Upper lobe of right lung (tissue), 1 donor: ENCODE results near the gene ZC3H7A. TPM values are rescaled to one million over a fixed set of nuclear protein-coding genes. Genes with fewer than 3 reads are reported as not detected.
A peak's percentile ranks its signal among the peaks of the same experiment; 100 is the strongest.

ENCODE experiments used
- ATAC-seq: fragments of 200-7000 bp; cut with Tn5 transposase; one replicate; pipeline ENCODE4 v1.9.1; 2020; ENCODE audit warnings: mild to moderate bottlenecking, moderate library complexity
- DNase-seq: peaks from one replicate; pipeline ENCODE4 v3.0.0-alpha.2; 2020
- H3K27ac ChIP-seq: fragments of 200-600 bp; one replicate; pipeline ENCODE4 v1.8.0; 2022
- H3K27me3 ChIP-seq: fragments of 200-600 bp; one replicate; pipeline ENCODE4 v1.8.0; 2022; ENCODE audit warnings: mild to moderate bottlenecking
- H3K36me3 ChIP-seq: fragments of 200-600 bp; one replicate; pipeline ENCODE4 v1.8.0; 2022
- H3K4me1 ChIP-seq: fragments of 200-600 bp; one replicate; pipeline ENCODE4 v1.8.0; 2022
- H3K4me3 ChIP-seq: fragments of 200-600 bp; one replicate; pipeline ENCODE4 v1.8.0; 2022; ENCODE audit warnings: mild to moderate bottlenecking
- H3K9me3 ChIP-seq: fragments of 200-600 bp; one replicate; pipeline ENCODE4 v1.8.0; 2022
- CTCF ChIP-seq: fragments of 200-600 bp; IDR thresholded peaks from one replicate; pipeline ENCODE4 v1.8.0; 2022; ENCODE audit warnings: antibody characterized with exemption
- intact Hi-C: fragments of 100-400 bp; cut with DNase I; formaldehyde crosslinking; loops from one replicate; pipeline ENCODE4 v1.11.0; 2022
- long read RNA-seq: library from polyadenylated mRNA; unstranded; transcript quantifications from one replicate; pipeline ENCODE4 v2.0.0, GENCODE V29; 2021
- total RNA-seq: library from RNA; stranded (reverse); fragmentation: NEBNext Ultra II Directional; extraction: Animal tissue kit (Norgen Biotek cat#: 25700); gene quantifications from one replicate; pipeline ENCODE4 v1.2.1, GENCODE V29; 2021
- donor health status: DM: no; HTN: yes; CAD: no; lungs with severe emphysema.

ZC3H7A gene
- total RNA-seq: 71.2 TPM
- long read RNA-seq, transcript ZC3H7A-201 (23 exons, 3,825 nt): major isoform, 61 of 84 reads
- long read RNA-seq, partial matches to known transcripts: 6 of 84 reads
- long read RNA-seq, other reads (novel, unspliced or antisense): 15 of 84 reads

DNA sequence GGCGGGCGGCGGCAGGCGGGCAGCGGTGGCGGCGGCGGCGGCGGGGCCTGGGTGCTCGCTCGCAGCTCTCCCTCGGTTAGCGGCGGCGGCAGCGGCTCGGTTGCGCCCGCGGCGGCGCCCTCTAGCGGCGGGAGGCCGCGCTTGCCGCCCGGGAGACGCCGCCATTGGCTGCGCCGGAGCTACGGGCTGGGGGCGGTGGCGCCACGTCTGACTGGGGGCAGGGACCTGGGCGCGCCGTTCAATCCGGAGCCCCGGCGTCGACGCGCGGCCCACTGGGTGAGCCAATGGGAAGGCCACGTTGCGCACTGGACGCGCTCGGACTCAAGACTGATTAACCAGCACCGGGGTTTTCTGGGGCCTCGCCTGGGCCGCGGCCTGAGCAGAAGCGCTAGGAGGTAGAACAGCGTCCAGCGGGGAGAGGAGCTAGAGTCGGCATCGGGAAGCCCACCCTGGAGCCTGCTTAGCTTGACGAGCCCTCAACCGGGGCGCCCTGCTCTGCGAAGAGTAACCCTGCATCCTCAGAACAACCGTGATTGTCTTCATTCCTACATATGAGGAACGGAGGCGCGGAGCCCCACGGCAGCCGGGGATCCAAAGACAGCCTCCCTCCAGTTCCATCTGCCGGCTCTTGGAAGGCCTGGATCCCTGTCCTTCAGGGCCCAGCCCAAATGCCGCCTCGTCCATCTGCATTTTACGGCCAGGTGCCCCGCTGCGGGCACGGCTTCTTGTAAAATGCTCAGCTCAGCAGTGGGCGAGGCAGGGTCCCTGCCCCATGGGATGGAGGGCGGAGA, at the start of gene ZC3H7A:
ZC3H7A (minus strand) TSS at position 93 of the 791 bp plus-strand sequence. CDS start 14,904 bp downstream, outside the sequence.
- Histone ChIP-seq H3K4me3 (peak within 1 kb of the TSS; percentile 96), H3K4me1 (peaks cover 60% of the 10 kb centered on the region), H3K9me3 (no peaks in the 10 kb centered on the region), H3K27me3 (no peaks in the 10 kb centered on the region), H3K27ac (peak within 1 kb of the TSS; percentile 99), H3K36me3 (no peaks in the 10 kb centered on the region)
- TF ChIP-seq CTCF: peak; percentile 77
- peak; percentile 97 for ATAC-seq
- intact Hi-C loops: no loop called here
- DNase-seq: peak; percentile 99

DNA sequence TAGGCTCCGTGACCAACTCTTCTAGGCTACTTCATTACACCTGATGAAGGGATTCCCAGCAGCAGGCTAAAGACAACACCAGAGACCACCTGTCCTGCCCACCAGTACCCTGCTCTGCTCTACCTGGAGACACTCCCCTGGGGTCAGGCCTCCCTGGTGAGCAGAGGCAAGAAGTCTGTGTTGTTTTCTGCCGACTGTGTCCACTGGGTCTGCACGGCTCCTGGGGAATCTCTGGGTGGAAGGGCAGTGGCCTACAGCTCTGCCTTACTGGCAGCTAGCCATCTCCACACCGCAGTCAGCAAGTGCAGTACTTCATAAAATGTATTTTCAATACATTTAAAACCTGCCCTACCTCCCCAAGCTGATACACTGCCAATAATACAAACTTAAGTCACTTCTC, 47.4 kb upstream of the ZC3H7A start:
- ATAC-seq (no peak), DNase-seq (no peak)
- intact Hi-C loops: no loop called here
- Histone ChIP-seq H3K9me3 (no peaks in the 10 kb centered on the region), H3K27ac (no peak overlapping the region), H3K36me3 (peaks cover 97% of the 10 kb centered on the region), H3K27me3 (no peaks in the 10 kb centered on the region), H3K4me3 (no peak overlapping the region), H3K4me1 (peaks cover 1% of the 10 kb centered on the region)
- no peak for TF ChIP-seq CTCF

GRCh38 chr16:11843861-11844260, 46.8 kb upstream of the ZC3H7A start:
- no peak for DNase-seq

DNA sequence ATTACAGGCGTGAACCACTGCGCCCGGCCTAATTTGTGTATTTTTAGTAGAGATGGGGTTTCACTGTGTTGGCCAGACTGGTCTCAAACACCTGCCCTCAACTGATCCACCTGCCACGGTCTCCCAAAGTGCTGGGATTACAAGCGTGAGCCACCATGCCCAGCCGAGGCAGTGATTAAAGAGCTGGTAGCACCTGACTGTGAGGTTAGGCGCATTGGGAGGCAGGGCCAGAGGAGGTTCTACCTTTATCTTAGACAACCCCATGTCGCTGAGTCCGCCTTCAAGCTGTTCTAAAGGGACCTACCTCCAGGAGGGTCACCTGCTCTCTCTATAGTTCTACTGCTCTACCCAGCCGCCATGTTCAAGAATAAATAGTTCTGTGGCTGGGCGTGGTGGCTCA, 46.1 kb upstream of the ZC3H7A start:
- H3K27me3 ChIP-seq: no peaks in the 10 kb centered on the region
- H3K4me1 ChIP-seq: no peaks in the 10 kb centered on the region
- peaks cover 97% of the 10 kb centered on the region for H3K36me3 ChIP-seq
- no peak overlapping the region for H3K4me3 ChIP-seq
- no peak overlapping the region for H3K27ac ChIP-seq
- intact Hi-C loops: no loop called here
- ATAC-seq (no peak), DNase-seq (no peak)
- TF ChIP-seq CTCF: no peak
- no peaks in the 10 kb centered on the region for H3K9me3 ChIP-seq

More at GRCh38 chr16:11843861-11844260, 46.8 kb upstream of the ZC3H7A start:
- Histone ChIP-seq H3K4me1 (no peaks in the 10 kb centered on the region), H3K4me3 (no peak overlapping the region), H3K36me3 (peaks cover 97% of the 10 kb centered on the region), H3K27ac (no peak overlapping the region), H3K9me3 (no peaks in the 10 kb centered on the region), H3K27me3 (no peaks in the 10 kb centered on the region)
- no peak for ATAC-seq
- no peak for TF ChIP-seq CTCF
- intact Hi-C loops: no loop called here

DNA sequence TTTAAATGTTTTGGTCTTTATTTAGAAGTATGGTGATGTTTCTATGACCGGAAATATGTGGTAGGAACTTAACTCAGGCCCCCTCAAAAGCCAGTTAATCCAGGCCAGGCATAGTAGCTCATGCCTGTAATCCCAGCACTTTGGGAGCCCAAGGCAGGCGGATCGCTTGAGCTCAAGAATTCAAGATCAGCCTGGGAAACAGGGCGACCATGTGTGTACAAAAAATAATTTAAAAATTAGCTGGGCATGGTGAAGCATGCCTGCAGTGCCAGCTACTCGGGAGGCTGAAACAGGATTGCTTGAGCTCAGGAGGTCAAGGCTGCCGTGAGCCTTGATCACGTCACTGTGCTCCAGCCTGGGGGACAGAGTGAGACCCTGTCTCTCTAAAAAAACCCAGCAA, 44.0 kb upstream of the ZC3H7A start:
- H3K4me3 ChIP-seq: no peak overlapping the region

More for the DNA sequence above, 44.0 kb upstream of the ZC3H7A start:
- Histone ChIP-seq H3K4me1 (no peaks in the 10 kb centered on the region), H3K36me3 (peaks cover 97% of the 10 kb centered on the region), H3K27me3 (no peaks in the 10 kb centered on the region), H3K27ac (no peak overlapping the region), H3K9me3 (no peaks in the 10 kb centered on the region)
- intact Hi-C loops: no loop called here
- no peak for ATAC-seq
- no peak for DNase-seq
- no peak for TF ChIP-seq CTCF
